Right forelimb (tissue), 1 donor: Measurements from ENCODE around the gene ZNF524.
"Not testable (repeated sequence)": the region's sequence is repeated elsewhere in the genome, so short reads cannot be mapped to it uniquely, and the experiment has no call there.

ENCODE experiments used
- DNase-seq: peaks from one replicate; pipeline ENCODE4 v3.0.0-alpha.2; 2018

ZNF524 gene, protein sequence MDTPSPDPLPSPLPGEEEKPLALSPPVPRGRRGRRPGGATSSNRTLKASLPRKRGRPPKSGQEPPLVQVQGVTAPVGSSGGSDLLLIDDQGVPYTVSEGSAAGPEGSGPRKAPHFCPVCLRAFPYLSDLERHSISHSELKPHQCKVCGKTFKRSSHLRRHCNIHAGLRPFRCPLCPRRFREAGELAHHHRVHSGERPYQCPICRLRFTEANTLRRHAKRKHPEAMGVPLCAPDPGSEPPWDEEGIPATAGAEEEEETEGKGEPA

DNA sequence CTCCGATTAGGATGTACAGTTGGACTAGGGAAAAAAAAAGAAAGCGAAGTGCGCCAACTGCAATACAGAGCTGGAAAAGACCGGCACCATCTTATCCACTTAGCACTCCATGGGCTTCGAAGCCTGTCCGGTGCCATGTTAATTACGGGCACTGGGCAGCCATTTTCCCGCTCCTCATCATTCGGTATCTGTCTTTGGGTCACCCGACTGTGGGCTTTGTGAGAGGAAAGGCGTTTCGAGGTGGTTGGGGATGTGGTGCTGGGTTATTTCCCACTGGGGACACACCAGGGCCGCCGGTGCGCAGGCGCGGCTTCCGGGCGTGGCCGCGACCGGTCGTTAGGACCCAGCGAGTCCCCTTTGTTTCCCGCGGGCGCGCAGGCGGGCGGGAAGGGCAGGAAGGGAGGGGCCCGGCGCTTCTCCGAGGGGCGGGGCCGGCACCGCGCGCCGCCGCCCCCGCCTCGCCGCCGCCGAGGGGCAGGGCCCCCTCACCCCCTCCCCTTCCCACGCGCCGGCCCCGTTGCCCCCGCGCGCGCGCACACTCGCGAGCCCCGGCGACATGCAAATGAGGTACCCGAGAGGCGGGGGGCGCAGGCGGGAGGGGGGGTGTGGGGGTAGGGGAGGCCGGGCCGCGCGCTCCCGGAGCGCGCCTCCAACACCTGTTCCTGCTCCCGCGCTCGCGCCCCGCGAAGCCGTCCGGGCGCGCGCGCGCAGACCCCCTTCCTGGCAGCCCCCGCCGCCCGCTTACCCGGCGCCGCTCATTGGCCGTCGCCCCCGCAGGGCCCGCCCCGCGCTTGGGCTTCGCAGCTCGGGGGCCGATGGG is at the start of gene ZNF524:
ZNF524 (plus strand) TSS at position 447 of the 820 bp plus-strand sequence. CDS start 1,825 bp downstream, outside the sequence.
- DNase-seq = peak; percentile 95

DNA sequence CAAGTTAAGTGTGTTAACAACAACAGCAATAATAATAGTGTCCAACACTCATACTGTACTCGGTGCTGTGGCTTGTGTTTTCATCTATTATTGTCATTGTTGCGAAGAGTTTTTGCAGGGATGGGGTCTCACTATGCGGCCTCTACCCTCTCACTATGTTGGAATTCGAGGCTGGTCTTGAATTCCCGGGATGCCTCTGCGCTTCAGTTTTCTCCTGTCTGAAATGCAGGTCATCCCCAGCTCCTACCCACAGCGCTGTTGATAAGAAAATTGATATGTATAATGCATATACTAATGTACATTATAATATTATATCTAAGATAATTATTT is 49.8 kb upstream of the ZNF524 start:
- no peak for DNase-seq

DNA sequence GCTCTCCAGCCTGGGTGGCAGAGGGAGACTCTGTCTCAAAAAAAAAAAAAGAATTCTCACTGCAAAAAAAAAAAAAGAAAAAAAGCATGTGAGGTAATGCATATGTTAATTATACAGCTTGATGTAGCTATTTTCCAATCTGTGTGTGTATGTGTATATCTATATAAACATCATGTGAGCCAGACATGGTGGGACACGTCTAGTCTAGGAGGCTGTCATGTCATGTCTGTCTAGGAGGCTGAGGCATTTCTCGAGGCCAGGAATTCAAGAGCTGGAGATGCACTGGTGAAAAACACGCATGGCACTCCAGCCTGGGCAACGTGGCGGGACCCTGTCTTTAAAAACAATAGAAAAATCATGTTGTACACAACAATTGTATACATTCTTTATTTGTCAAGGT is 47.9 kb upstream of the ZNF524 start:
- DNase-seq = no peak

DNA sequence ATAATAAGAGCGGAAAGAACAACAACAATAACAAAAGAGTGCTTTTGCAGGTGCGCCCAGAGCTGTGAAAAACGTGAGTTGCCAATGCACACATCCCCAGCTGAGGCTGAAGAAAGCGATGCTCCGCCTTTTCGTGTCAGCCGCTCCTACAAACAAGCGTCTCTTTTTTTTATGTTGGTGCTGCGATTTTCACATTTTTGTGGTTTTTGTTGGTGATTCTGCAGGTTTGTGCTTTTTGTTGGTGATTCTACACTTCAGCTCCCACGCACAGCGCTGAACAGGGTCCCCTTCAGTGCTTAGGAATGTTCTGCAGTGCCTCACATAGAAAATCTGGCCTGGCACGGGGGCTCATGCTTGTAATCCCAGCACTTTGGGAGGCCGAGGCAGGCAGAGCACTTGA is 47.5 kb upstream of the ZNF524 start:
- no peak for DNase-seq

DNA sequence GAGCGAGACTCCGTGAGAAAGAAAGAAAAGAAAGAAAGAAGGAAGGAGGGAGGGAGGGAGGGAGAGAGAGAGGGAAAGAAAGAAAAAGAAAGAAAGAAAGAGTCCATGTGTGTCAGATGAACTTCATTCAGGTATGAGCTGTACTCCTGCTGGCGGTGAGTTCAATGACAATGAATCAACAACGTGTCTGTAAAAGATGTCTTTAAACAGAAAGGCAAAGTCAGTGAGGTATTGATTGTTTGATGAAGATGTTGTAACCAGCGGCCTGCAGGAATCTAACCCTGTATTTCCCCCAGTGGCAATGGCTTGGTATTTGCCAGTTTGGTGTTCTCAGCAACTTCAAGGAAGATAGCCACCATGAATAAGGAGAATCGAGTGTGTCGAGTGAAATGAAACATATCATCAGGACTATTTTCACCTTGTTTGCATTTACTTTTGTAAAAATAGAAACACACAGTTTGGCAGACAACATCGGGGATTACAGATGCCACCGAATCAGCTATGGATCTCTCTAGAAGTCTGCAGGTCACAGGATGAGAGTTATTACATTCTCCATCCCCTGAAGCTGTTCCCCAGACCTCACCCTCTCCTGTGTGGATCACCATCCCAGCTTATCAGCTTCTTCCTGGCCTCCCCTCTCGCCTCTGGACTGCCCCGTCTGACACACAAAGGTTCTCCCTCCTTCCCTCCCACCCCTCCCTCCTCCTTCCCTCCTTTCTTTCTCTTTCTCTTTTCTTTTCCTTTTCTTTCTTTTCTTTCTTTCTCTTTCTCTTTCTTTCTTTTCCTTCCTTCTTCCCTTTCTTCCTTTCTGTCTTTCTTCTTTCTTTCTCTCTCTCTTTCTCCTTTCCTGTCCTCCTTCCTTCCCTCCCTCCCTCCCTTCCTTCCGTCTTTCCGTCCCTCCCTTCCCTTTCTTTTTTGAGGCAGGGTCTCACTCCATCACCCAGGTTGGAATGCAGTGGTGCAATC is 46.6 kb upstream of the ZNF524 start:
- no peak for DNase-seq

DNA sequence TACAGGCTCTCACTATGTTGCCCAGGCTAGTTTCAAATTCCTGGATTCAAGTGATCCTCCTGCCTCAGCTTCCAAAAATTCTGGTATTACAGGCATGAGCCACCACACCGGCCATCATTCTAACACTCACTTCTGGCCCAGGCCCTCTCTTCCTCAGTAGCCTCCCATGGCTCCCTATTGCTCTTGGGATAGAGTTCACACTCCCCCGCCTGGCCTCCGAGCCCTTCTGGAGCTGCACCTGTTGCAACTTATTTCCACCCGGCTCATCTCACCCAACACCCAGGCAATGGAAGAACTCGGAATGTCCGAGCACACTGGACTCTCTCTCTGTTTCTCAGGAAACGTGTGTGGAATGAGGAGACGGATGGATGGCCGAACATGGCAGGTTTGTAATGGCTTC is 45.8 kb upstream of the ZNF524 start:
- no peak for DNase-seq

DNA sequence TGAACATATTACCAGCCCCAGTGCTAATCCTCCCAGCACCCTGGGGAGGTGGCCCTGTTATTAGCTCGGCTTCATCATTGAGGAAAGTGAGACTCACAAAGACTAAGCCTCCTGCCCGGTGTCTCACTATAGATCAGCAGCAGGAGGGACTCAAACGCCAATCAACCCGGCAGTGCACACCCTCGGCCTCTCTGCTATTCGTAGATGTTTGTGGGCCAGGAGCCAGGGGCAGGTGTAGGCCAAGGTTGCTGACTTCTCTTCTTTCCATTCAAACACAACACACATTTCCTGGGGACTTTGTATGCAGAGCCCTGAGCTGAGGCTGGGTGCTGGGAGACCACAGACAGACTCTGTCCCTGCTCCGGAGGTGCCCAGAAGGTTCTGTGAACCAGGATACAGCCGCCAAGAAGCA is 45.3 kb upstream of the ZNF524 start:
- no peak for DNase-seq

DNA sequence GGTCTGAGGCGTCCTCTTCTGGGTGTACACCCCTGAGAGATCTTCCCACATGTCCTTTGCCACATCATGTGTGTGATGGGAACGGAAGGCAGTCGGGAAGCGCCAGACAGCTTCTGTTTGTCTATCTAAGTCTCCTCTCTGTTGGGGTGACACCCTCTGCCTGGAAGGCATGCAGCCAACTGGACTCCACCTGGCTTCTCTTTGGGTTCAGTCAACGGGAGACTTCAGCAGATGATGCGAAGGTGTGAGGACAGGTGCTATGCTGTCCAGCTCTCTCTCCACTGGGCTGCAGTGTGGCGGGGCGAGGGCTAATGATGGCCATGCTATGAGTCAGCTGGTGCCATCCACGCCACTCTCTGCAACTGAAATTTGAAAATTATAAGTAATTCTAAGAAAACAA is 40.4 kb upstream of the ZNF524 start:
- DNase-seq = no peak

DNA sequence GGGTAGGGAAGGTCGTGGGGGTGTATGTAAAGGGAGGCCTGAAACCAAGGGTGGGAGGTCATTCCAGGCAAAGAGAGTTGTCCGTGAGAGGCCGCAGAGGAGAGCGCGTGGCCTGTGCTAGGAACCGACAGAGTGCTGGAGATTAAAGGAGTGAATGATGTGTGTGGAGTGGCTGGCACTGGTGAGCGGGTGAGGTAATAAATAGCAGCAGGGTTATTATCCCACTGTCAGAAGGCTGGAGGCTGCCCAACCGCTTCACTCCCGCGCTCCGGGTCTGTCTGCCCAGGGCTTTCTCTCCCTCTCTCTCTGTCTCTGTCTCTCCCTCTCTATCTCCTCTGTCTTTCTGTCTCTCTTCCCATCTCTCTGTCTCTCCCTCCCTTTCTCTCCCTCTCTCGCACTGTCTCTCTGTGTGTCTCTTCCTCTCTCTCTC is 36.8 kb upstream of the ZNF524 start:
- DNase-seq = no peak

DNA sequence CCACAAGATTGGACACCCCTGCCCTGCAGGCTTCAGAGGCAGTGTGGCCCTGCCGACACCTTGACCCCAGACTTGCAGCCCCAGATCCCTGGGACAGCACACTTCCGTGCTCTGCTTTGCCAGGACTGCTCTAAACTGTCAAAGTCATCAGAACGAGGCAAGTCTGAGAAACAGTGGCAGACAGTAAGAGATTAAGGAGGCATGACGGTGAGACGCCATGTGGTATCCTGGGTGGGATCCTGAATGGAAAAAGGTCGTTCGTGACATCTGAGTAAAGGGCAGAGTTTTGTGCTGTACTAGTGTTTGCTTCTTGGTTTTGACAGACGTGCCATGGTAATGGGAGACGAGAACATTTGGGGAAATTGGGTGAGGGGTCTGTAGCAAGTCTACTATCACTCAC is 33.3 kb upstream of the ZNF524 start:
- no peak for DNase-seq

DNA sequence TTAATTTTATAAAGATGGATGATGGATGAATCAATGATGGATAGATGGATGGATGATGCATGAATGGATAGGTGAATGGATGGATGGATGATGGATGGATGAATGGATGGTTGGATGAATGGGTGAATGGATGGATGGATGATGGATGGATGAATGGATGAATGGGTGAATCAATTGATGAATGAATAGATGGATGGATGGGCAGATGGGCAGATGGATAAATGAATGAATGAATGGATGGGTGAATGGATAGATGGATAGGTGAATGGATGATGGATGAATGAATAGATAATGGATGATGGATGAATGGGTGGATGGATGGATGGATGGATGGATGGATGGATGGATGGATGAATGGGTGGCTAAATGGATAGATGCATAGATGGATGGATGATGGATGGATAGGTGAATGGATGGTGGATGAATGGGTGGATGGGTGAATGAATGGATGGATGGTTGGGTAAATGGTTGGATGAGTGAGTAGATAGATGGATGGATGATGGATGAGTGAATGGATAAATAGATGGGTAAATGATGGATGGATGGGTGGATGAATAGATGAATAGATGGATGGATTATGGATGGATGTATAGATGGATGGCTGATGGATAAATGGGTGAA is 32.3 kb upstream of the ZNF524 start:
- no peak for DNase-seq

DNA sequence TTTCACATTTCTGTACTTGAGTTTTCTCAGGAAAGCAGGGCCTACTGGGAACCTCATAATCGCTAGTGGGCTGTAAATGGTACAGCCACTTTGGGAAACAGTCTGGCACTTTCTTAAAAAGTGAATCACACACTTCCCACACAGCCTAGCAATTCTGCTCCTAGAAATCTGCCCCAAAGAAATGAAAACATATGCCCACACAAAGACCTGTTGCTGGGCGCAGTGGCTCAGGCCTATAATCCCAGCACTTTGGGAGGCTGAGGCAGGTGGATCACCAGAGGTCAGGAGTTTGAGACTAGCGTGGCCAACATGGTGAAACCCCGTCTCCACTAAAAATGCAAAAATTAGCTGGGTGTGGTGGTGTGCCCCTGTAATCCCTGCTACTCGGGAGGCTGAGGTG is 30.6 kb upstream of the ZNF524 start:
- not testable (repeated sequence) for DNase-seq

DNA sequence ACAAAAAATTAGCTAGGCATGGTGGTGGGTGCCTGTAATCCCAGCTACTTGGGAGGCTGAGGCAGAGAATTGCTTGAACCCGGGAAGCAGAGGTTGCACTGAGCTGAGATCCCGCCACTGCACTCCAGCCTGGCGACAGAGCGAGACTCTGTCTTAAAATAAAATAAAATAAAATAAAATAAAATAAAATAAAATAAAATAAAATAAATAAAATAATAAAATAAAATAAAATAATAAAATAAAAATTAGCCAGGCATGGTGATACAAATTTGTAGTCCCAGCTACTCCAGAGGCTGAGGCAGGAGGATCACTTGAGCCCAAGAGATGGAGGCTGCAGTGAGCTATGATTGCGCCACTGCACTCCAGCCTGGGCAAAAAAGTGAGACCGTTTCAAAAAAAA is 26.2 kb upstream of the ZNF524 start:
- not testable (repeated sequence) for DNase-seq

DNA sequence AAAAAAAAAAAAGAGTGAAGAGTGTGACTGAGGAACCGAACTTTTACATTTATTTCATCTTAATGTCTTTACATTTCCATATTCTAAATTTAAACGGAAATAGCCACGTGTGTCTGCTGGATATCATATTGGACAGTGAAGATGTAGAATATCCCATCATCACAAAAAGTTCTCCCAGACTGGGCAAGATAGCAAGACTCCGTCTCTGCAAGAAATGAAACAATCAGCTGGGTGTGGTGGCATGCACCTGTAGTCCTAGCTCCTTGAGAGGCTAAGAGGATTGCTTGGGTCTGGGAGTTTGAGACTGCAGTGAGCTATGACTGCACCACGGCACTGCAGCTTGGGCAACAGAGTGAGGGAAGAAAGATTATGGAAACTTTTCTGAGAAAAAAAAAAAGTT is 23.3 kb upstream of the ZNF524 start:
- DNase-seq = no peak

DNA sequence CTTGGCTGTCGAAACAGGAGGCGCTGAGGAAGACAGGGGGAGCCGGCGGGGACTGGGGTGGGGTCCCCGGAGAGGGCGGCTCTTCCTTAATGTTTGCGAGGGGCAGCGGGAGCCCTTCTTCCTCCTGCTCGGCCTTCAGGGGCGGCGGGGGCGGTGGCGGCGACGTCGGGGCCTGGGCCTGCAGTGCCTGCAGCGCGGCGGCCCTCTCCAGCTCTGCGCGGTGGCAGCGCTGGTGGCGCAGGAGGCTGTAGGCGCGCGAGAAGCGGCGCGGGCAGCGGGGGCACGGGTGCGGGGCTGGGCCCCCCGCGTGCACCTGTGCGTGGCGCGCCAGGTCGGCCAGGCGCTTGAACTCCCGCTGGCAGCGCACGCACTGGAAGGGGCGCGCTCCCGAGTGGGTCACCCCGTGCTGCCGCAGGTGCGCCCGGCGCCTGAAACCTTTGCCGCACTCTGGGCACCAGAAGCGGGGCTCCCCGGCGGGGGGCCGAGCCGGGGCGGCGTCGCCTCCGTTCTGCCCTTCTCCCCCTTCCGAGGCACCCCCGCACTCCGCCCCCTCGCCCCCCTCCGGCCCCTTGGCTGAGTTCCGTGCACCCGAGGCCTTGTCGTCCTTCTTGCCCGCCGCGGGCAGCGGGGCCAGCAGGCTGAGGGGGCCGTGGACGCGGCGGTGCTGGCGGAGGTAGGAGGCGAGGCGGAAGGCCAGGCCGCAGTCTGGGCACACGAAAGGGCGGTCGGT is 21.9 kb upstream of the ZNF524 start:
- DNase-seq = no peak

DNA sequence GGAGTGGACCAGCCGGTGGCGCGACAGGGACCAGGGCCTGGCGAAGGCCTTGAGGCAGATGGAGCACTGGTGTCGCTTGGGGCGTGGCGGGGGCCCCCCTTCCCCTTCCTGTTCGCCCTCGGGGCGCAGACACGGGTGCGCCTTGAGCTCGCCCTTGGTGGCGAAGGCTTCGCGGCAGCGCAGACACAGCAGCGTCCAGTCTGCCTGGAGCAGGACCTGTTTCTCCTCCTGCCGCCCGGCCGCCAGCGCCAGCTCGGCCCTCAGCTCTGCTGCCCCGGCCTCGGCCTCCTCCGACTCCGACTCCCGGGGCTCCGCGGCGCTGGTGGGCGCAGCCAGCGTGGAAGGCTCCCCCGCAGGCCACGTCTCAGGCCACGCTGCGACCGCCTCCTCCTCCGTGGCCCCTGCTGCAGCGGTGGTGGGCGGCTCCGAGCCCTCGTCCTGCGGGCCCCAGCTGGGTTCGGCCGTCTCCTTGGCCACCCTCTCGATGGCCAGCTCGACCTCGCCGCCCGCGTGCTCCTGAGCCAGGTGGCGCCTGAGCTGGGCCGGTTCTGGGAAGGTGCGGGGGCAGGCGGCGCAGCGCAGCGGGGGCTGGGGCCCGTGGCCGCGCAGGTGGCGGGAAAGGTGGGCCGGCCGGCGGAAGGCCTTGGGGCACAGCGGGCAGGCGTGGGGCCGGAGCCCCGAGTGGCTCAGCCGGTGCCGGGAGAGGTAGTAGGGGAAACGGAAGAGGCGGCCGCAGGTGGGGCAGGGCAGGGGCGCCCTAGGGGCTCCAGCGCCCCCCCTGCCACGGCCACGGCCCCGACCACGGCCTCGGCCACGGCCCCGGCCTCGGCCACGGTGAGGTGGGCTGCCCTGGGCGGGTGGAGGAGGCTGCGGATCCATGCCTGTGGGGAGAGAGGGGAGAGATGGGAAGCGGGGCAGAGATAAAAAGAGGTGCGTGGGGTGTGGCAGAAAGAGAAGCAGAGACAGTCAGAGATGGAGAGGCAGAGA is 21.0 kb upstream of the ZNF524 start:
- DNase-seq = no peak

DNA sequence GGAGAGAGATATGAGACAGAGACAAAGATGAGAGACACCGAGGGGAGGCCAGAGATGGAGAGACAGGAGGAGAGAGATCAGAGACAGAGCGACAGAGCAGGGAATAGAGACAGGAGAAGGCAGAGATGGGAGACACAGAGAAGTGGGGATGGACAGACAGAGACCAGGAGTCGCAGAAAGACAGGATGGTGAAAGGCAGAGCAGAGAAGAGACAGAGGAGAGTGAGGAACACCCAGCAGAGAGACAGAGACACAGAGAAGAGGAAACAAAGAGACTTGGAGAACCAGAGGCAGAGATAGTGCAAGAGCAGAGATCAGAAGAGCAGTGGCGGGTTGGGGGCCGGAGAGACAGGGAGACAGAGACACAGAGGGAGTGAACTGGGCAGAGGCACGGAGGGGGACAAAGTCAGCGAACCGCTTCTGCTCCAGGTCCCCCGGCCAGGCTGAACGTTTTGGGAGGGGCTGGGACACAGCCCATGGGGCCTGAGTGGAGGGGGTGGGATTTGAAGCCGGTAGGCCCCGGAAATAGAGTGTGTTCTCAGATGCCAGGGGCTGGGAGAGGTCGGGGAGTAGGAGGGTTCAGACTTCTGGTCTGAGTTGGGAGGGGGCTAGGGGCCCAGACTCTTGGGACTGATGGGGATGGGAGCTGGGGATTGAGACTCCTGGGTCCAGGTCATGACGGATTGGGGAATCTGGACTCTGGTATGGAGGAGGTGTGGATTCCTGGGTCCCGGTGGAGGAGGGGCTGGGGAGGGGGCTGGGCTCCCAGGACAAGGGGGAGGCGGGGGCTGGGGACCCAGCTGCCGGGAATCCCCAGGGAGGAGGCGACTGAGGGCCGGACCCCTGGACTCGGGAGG is 20.1 kb upstream of the ZNF524 start:
- DNase-seq = peak; percentile 66

DNA sequence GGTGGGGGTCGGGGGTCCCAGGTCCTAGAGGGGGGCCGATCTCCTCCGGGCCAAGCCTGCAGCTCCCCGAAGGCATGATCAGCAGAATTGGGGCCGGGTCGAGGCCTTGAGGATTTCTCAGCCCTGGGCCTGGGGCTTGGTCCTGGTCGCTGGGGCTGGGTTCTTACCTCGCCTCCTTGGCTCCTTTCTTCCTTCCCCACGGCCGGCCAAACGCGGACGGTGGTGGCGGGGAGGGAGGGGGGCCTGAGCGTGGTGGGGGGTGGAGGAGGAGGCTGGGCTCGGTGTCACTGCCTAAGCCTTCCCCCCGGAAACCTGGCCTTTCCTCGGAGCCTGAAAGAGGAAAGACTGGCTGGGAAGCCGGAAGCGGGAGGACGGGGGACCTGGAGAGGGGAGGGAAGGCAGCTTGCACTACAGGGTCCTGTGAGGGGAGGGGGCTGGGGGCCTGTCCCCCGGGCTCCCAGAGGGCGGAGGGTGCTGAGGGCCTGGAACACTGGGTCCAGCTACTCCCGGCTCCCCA is 19.4 kb upstream of the ZNF524 start, which contains the start of gene ZNF579:
ZNF579 (minus strand) TSS at position 221 of the 517 bp plus-strand sequence. CDS start 1,209 bp downstream, outside the sequence.
- DNase-seq = peak; percentile 95

DNA sequence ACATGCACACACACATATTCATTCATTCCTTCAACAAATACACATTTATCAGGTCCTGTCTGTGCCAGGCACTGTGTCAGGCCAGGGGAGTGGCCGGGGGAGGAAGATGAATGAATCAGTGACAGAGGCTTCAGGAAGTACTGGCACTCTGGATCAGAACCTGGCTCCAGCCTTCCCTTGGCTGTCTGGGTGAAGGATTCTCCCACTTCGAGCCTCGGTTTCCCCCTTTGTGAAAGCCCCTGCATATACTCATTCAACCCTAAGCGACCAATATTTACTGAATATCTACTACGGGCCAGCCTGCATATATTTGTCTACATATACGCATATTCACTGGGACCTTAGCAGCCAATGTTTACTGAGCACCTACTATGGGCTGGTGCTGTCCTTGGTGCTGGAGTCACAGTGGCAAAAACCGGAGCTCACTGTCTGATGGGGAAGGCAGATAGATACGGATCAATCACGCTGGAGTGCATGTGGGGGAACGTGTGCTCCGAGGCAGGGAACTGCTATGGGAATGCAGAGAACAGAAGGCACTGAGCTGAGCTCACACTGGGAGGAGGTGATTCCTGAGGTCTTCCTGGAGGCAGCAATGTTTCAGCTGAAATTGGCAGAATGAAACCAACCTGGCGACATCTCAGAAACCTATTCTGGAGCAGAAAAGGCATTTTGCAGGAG is 18.8 kb upstream of the ZNF524 start:
- no peak for DNase-seq
